HG02981 (cell line): ENCODE measurements around the gene EIF5AL1.
"Not testable (repeated sequence)": the region's sequence is repeated elsewhere in the genome, so short reads cannot be mapped to it uniquely, and the experiment has no call there.

Experiments used
- ATAC-seq: cut with Tn5 transposase; IDR thresholded peaks from one replicate; pipeline ENCODE4 v1.9.1; 2021; ENCODE audit warnings: mild to moderate bottlenecking, moderate library complexity; ENCODE audit not compliant: unreplicated experiment

Gene EIF5AL1

DNA sequence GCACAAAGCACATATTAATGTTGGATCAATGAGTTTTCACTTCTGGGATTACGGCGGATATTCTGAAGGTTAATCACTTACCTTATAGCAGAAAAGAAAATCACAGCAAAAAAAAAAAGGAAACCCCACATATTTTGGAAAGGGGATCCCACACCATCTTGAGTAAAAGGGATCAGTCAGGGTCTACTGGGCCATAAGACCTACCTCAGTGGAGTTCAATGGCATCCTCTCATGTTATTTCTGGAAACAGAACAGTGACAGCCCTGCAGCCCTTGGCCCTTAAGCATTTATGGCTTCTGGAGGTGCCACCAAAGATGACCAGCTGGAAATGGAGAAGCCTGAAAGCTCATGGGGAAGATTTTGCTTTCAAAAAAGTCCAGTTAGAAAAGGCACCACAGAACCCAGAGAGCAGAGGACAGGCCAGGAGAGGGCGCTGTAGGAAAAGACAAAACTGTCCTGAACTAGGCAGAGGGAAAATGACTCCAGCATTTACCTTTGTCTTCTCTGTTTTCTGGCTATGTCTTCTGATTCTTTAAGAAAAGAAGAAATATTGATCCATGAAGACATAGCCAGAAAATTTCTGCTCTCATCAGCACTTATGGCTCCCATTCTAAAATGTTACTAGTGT is 2.9 kb upstream of the EIF5AL1 start:
- ATAC-seq = peak; percentile 57

- not testable (repeated sequence) for ATAC-seq
Measured at GRCh38 chr10:79509934-79510508, 2.3 kb upstream of the EIF5AL1 start.

- not testable (repeated sequence) for ATAC-seq
Measured at GRCh38 chr10:79516532-79517205, 4.3 kb downstream of the EIF5AL1 start.

GRCh38 chr10:79517567-79517966 is 5.2 kb downstream of the EIF5AL1 start:
- ATAC-seq = not testable (repeated sequence)

DNA sequence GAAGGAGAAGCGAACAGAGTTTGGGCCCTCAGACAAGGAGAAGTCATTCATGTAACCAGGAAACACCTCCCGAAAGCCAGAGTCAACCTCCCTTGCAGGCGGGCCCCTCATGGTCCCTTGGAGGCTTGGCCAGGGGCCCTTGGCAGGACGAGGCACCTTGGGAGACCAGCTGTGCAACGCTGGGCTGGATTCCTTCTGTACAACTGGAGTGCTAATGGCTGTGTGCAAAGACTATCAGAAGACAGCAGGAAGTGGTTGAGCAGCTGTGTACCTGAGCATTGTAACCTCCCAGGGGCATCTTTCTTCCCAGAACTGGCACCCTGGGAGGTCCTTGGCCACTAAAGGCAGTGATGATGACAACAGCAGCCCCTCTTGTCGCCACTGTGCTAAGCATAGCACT is 9.4 kb downstream of the EIF5AL1 start:
- ATAC-seq = not testable (repeated sequence)

- not testable (repeated sequence) for ATAC-seq
Measured at GRCh38 chr10:79522464-79522863, 10.1 kb downstream of the EIF5AL1 start.

- not testable (repeated sequence) for ATAC-seq
Measured at GRCh38 chr10:79523157-79523853, 11.0 kb downstream of the EIF5AL1 start.

DNA sequence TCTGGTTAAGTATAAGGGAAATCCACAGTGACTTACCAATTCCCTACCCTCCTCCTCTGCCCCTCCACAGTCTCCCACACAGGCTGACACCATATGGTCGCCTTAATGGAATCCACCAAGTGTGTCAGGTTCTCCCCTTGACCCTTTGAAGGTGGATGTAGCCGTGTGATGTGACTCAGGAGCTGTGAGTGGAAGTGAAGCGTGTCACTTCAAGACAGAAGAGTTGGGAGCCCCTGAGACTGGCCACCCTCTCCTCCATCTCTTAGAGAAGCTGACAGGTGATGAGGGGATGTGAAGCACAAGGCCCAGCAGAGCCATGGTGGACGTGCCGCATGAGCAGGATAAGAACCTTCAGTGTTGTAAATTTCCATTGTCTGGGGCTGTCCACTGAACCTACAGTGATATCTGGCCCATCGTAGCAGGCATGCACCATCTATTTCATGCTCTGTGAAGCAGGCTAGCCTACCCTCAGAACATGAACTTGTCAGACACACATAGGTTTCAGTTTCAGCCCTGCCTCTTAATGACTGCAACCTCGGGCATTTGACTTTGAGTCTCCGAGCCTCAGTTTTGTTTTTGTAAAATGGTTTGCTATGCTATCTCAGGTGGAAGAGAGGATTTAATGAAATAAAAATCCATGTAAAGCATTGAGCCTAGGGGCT is 12.8 kb downstream of the EIF5AL1 start:
- peak; percentile 98 for ATAC-seq

GRCh38 chr10:79528261-79528660 is 15.9 kb downstream of the EIF5AL1 start:
- not testable (repeated sequence) for ATAC-seq

GRCh38 chr10:79533142-79533902 is 21.0 kb downstream of the EIF5AL1 start:
- not testable (repeated sequence) for ATAC-seq

GRCh38 chr10:79533903-79534175 is 21.5 kb downstream of the EIF5AL1 start:
- not testable (repeated sequence) for ATAC-seq

DNA sequence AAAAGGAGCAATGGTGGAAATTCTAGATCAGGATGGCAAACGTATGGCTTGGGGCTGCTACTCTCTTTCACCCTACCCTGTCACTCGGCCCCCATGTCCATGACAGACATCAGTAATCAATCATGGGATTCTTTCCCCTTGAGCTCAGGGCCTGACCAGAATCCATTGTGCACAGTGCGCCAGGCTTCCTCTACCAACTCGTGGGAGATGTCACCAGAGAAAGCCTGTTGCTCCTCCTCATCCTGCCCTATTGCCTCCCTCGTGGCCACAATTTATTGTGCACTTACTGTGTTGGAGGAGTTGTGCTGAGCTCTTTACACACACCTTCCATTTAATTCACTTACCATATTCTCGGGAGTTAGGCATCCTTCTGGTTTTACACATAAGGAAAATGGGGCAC is 26.0 kb downstream of the EIF5AL1 start:
- not testable (repeated sequence) for ATAC-seq

- ATAC-seq = peak; percentile 90
Measured at GRCh38 chr10:79540930-79541329, 28.6 kb downstream of the EIF5AL1 start.

- ATAC-seq = no peak
Measured at GRCh38 chr10:79542626-79543025, 30.3 kb downstream of the EIF5AL1 start.

DNA sequence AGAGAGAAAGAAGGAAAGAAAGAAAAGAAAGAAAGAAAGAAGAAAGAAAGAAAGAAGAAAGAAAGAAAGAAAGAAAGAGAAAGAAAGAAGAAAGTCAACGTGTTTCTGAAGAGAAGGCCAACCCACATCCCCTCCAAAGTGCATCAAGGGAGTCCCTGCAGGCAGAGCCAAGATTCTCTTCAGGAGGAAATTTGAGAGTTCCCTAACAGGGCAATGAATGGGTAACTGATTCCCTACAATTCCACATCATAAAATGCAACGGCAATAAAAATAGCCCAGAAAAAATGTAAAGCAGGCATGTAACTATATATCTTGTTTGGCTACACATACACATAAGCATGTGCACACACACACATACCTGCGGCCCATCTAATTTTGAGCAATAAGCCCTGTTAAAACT is 32.1 kb downstream of the EIF5AL1 start:
- ATAC-seq = not testable (repeated sequence)

DNA sequence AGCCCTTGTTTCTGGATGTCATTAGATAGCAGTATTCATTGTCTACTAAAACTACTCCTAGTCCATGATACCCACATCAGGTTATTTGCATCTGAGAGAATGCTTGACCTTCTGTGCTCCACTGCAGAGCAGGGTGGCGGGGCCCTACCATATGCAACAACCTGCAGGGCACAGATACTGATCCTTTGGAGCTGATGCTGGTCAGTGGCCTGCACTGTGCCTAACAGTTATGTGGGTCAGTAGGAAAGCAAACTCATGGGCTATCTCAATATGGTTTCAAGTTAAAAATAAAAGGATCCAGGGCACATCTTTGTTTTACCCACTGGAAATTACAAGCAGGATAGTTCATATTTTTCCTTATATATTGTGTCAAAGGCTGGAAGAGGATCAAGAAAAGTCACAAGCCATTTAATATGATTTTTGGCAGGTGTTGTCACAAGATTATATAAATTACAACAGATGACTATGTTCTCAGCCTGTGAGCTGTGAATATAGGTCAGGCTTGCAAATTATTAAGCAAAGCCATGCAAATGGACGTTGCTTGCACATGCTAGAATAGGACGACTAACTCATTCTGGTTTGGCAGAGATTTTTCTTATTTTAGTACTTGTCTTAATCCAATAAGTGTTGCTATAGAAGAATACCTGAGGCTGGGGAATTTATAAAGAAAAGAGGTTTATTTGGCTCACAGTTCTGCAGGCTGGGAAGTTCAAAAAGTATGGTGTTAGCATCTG is 32.8 kb downstream of the EIF5AL1 start:
- ATAC-seq = not testable (repeated sequence)

DNA sequence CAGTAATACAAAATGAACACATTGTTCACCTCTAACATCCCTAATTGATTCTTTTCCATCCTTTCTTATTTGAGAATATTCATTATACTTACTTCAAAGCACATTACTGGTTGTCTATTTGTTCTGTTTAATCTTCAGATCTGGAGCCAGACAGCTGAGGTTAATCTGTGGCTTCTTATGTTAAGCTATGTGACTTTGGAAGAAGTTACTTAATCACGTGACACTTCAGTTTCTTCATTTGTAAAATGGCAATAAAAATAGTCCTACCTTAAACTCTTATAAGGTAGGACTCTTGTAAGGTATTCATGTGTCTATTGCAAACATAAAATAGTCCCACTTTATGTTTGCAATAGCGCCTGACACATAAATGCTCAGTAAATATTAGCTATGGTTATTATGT is 34.8 kb downstream of the EIF5AL1 start:
- not testable (repeated sequence) for ATAC-seq

GRCh38 chr10:79547973-79548372 is 35.6 kb downstream of the EIF5AL1 start:
- ATAC-seq = no peak

GRCh38 chr10:79552143-79552542 is 39.8 kb downstream of the EIF5AL1 start:
- no peak for ATAC-seq
